GM12874 (cell line): ENCODE results near the gene SPHK1.

Source experiments
- CTCF ChIP-seq: IDR thresholded peaks from 2 replicates; pipeline ENCODE4 v1.5.1; 2011; ENCODE audit warnings: low read depth, mild to moderate bottlenecking, control low read depth, low read length, moderate library complexity; ENCODE audit not compliant: insufficient read depth

SPHK1 gene

GRCh38 chr17:76368545-76368944, 15.9 kb upstream of the SPHK1 start:
- TF ChIP-seq CTCF, result no peak

GRCh38 chr17:76369379-76369778, 15.0 kb upstream of the SPHK1 start:
- TF ChIP-seq CTCF, result no peak

- no peak for TF ChIP-seq CTCF
Observed at GRCh38 chr17:76369804-76370203, 14.6 kb upstream of the SPHK1 start.

GRCh38 chr17:76370261-76370993, 14.0 kb upstream of the SPHK1 start:
- no peak for TF ChIP-seq CTCF

GRCh38 chr17:76371656-76372628, 12.5 kb upstream of the SPHK1 start:
- no peak for TF ChIP-seq CTCF

GRCh38 chr17:76376318-76377133, 7.9 kb upstream of the SPHK1 start:
- TF ChIP-seq CTCF, result no peak

GRCh38 chr17:76378548-76379274, 5.7 kb upstream of the SPHK1 start:
- TF ChIP-seq CTCF, result no peak
